ENCODE results near the gene HRH2.

The HRH2 gene

DNA sequence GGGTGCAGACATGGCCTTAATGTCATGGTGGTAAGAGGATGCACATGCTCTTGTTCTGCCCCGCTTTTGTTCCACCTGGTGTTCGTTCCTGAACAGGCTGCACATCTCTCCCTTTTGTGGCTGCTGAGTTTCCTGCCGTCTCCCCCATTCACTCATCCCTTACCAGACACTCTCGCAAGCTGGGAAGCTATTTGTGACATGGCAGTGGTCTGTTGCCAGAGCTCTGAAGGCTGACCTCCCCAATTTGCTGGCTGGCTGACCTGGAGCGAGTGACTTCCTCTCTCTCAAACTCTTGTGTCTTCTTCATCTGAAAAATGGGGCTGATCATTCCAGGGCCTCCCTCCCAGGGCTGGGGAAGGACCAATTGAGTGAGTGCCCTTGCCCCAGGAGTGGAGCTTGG is 35.9 kb downstream of the HRH2 start:
- no peak for DNase-seq

DNA sequence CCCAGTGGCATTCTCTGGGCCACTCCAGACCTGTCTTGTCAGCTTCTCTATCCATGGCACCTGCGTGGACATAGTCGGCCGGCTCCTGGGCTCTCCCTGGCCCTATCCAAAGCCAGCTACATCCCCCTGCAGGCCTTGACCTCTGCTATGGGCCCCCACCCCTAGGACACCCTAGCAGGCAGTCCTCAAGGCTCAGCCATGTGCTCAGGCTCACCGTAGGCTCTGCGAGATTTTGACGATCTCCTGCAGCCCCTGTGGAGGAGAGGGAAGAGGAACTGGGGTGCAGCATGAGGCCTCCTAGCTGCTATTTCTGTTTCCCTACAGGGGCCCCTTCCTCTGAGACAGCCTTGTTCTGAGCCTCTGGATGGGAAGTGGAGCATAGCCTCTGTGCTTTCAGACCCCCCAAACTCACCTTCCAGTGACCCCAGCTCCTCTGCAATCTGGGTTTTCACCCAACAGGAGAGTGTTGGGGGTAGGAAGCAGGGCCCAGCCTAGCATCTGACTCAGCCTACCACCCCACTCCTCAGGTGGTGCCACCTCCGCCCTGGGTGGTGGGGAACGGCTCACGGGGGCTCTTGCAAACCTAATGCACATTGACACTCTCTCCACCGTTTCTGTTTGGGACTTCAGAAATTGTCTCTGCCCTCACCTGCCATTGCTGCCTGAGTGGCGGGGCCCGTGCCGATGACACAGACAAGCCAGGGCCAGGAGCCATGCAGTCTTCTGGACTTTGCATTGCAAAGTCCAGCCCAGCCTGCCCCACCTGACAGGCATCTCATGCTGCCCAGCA is 36.7 kb downstream of the HRH2 start:
- no peak for DNase-seq

DNA sequence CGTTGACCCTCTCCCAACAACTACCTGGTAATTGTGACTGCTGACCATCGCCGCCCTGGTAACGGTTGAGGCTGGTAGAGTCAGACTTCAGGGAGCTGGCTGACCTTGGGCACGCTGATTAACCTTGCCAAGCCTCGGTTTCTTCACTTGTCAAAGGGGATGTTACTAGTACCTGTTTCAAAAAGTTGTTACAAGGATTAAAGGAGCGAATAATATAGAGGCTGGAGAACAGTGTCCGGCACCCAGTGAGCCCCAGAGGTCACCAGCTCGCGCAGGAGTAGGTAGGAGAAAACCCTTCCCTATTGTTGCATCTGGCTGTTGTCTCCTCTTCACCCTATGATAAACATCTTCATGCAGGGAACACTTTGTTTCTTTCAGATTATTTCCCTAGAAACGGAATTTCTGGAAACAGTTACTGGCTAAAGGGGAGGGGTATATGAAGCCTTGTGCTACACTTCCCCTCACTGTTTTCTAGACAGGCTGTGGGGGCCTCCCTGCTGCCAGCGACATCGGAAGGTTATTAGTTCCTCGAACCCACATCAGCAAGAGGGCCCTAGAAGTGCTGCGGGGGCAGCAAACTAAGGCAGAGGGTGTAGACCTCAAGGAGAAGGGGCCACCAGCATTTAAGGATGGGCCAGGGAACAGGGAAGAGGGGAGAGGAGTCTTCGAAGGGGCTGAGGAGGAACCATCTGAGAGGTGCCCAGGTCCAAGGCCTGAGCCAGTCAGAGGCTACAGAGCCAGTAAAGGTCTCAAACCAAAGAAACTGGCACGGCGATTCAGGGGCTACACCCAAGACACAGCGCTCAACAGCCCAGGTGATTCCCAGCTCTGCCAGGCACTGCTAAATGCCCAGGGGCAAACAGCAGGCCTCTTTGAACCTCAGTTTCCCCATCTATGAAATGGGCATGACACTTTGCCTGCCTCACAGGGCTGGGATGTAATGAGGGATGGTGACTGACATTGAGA is 37.6 kb downstream of the HRH2 start:
- DNase-seq = no peak

DNA sequence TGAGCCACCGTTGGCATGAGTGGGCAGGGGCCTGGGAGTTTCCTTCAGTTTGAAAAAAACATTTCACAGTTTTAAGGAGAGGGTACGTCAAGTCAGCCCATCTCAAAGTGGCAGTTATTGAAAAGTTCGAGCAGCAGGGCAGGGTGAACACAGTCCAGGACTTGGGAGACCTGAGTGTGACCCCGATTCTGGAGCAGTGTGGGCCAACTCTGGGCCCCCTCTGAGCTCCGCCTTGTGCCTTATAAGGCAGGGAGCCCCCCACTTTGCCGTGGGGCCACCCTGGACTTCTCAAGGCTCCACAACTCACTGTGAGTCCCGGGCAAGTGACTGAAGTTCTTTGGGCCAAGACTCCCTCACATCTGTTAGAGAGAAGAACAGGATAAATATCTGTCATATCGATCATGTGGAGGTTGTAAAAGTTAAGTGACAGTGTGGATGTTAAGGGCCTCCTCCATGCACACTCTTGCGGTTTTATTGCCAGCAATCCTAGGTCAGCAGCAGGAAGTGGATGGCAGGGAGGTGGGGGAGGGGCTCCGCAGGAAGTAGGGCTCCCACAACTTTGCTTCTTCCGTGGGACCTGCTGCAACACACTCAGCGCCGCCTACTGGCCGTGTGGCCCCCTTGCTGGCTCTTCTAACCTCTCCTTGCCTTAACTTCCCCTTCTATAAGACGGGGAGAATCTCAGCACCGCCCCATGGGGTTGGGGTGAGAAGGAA is 38.4 kb downstream of the HRH2 start:
- DNase-seq = no peak

DNA sequence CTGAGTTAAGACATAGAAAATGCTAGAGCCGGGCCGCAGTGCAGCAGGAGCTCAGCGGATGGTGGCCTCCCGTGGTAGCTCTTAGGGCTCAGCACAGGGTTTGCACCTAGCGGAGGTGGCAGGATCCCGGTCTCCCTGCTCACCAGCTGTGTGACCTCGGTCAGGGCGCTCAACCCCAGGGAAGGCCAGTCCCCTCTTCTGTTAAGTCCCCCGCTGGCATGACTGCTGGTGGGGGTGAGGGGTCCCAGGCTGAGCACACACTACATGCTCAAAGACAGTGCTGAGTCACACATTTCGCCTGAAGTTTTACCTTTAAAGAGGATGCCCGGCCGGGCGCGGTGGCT is 39.0 kb downstream of the HRH2 start:
- DNase-seq = no peak

DNA sequence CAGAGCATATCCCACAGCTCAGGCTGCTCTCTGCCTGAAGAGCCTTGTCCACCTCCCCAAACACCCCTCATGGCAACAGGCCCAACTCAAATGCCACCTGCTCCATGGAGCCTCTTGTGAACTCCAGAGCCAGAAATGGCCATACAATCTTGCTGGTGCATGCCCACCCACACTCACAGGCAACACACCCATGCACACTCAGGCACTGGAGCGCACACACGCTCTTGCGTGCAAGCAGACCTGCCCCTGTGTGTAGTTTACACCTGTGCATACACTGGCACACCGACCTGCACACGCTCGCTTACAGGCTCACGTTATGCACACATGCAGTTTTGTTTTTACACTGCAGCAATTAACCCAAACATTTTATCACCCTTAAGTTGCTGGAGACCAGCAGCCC is 40.0 kb downstream of the HRH2 start:
- no peak for DNase-seq

DNA sequence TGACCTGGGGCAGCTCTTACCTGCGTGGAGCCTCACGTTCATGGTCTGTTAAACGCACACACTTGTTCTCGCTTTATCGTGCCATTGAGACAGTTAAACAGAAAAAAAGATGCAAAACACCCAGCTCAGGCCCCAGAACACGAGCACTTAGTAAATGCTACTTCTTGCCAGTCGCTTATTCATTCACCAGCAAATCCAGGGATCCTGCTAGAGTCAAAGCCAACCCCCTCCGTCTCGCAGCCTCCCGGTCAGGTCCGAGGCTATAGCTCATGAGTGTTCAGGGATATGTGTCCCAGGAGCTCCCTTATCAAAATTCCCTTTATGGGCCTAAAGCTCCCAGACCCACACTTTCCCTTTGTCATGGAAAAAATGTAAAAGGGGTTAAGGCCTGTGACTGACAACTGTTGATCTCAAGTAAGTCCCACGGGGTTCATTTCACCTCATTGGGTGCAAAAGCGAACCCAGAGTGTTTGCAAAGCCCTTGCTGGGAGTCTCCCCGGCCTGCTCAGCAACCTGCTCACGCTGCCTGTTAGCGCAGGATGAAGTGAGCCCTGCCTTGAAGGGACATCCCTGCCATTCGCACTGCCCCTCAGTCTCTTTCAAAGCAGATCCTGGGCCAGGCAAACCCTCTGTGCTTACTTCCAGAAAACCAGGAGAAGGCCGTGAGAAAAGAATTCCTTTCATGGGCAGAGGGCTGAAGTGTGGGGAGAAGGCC is 40.7 kb downstream of the HRH2 start:
- no peak for DNase-seq

DNA sequence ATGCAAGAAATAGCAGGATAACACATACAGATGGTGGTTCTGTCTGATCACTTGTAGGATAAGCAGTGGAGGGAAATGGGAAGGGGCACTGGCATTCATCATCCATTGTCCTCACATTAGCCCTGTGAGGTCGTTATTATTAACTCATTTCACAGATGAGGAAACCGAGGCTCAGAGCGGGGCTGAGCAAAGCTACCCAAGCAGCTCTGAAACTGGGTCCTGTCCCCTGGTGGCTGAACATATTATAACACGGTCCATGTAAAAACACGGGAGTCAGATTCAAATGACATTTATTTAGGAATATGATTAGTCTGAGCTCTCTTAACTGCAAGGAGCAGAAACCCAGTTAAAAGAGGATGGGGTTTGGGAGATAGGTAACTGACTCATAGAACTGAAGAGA is 43.1 kb downstream of the HRH2 start:
- DNase-seq = no peak

DNA sequence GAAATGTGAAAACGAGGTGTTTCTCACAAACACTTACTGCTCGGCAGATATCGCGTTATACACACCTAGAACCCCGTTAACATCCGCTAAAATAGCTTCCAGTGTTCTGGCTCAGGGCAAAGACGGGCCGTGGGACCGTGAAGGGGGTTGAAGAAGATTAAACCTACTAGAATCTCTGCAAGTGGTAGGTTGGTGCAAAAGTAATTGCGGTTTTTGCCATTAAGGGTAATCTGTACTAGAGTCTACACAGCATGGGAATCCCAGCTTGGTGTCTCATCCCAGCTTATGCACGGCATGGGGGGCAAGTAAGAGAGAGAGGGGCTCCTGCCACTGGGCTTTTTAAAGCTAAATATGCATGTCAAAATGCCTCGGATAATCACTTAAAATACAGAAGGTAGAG is 43.9 kb downstream of the HRH2 start:
- no peak for DNase-seq

DNA sequence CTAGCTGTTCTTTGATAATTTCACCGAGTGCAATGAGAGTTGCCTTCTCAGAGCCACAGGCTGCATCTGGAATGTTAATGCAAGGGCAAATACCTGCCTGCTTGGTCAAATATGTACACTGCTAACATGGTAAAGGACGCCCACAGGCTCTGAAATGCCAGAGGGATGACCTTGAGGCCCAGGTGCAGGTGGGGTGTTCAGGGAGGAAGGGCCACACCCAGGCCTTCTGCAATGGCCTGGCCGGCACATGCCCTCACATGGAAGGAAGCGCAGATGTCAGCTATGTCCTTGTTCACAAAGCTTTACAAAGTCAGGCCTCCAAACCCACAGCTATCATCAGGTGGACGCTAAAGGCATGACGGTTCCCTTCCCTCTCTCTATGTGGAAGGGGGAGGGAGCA is 48.6 kb downstream of the HRH2 start:
- no peak for DNase-seq

DNA sequence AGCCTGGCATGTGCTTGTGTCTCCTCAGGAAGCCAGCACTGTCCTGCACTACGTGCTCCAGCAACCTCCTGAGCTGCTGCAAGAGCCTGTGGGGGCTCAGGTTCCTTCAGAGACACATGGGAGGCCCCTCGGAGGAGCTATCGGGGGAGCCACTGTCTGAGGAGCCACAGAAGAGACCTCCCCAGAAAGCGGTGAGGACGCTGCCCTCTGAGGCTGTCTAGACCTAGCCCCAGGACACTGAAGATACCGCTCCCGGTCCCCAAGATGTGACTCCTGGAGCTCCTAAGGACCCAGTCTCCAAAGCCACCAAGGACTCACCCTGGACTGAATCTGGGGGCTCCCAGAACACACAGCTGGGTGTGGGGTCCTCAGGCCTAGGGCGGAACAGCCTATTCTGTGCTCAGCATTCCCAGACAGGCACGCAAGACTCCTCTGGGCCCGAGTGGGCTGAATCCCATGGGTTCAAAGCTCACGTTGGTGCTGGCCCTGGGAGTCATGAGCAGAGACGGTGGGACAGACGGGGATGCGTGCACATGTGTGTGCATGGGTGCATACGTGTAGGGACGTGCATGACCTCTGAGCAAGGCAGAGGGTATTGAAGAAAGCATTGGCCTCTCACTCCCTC is 50.0 kb downstream of the HRH2 start:
- DNase-seq = no peak

DNA sequence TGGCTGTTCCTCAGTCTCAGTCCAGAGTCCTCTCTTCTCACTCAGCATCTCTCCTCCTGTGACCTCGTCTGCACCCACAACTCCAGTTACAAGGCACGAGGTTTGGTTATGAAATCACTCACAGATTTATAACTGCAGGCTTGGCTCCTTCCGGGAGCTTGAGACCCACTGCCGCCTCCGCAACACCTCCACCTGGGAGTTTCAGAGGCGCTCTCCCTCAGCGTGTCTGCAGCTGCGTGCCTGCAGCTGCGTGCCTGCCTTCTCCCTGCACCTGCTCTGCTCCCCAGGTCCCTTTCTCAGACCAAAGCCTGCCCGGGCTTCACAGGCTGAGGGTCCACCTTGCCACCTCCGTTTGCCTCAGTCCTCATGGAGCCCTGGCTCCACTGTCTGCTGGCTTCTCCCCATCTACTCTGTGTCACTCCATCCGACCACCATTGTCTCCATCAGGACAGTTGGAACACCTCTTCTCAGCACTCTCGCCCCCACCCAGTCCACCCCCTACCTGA is 51.5 kb downstream of the HRH2 start:
- DNase-seq = no peak

DNA sequence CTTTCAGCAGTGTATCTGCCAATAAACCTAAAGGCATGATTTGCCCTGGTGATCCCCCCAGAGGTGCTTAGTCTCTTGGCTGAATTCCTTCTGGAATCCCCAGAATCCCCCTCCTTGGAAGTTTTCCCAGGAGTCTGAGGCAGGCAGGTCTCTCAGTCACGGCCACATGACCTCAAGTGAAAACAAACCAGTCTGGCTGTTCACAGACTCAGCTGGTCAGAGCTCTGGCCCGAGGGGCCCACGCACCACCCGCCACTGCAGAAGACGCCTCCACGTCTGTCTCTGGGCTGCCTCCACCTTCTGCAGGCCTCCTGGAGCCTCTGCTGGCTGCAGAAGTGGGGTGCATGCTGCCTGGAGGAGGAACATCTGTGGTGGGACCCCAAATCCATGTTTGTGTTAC is 52.5 kb downstream of the HRH2 start:
- no peak for DNase-seq

DNA sequence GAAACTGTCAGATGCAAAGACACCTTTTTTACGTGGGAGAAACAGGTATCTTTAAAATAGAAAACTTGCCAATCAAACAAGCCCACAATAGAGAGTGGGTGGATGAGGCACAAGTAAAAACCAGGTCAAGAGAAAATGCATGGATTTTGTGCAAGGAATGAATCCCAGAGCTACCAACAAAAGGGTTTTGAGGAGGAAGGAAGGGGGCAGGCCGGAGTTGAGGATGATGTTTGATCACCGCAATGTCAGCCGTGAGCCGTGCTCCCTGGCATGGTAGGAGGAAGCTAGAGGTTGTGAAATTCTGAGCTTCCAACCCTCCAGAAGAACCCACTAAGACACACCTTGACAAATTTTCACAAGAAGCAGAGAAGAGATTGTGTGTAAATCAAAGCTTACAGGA is 53.2 kb downstream of the HRH2 start:
- DNase-seq = no peak

DNA sequence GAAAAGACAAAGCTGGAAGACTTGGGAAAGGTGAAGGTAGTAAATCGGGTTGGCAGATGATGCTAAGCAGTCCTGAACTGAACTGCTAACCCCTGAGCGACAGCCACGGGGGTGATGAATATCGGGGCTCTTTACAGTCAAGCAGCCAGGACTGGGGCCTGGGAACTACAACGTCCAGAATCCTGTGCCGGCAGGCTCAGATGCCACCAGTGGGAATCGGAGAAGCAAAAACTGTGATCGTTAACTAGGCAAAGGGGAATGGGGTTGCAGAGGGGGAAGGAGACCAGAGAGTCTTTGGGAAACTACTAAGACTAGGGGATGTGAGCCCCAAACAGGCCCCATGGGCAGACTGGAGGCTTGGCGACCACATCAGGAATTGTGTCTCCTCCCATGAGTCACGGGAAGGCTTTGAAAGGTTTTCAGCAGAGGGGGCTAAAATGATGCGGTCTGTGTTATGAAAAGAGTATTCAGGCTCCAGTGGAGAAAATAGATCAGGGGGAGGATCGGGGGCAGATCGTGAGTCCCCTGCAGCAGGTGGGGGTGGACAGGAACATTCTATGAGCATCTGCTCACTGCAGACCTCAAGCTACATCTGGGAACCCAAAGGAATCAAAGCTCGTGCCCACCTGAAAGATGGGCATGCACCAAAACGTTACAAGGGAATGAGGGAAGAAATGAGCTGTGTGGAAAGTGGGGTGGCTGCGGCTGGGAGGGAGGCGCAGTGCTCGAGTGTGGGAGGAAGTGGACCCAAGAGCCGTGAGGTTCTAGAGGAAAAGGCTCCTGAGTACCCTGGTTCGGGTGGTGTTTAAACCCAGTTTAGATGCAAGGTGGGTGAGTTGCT is 53.8 kb downstream of the HRH2 start:
- no peak for DNase-seq

DNA sequence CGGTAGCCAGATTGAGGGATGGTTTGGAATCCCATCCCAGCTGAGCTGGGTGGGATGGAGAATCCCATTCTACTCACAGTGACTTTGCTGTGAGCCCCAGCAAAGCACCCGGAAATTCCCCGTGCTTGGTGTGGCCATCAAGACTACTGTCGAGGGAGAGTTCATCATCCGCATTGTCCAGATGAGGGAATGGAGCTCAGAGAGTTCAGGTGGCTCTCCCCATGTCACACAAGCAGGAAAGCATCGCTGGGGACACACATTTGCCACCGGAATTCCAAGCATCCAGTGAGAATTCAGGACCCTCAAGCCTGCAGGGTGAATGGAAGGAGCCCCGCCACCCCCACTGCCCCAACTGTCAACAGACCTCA is 54.4 kb downstream of the HRH2 start:
- no peak for DNase-seq

DNA sequence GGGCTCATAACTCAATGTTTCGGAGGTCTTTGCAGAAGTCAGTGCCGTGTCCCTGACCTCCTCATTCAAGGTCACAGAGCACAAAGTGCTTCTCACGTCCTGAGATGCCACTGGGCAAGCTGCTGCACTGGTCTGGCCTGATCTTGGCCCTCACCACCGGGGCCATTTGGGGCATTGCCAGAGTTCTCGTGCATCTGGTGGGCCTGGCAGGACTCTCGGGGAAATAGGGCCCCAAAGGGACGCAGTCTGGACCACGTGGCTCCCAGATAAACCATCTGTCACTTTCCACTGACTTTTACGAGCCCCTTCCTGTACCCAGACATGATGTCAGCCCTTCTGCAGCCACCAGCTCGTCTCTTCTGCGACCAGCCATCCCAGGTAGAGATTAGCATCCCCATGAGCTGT is 54.8 kb downstream of the HRH2 start:
- DNase-seq = no peak

DNA sequence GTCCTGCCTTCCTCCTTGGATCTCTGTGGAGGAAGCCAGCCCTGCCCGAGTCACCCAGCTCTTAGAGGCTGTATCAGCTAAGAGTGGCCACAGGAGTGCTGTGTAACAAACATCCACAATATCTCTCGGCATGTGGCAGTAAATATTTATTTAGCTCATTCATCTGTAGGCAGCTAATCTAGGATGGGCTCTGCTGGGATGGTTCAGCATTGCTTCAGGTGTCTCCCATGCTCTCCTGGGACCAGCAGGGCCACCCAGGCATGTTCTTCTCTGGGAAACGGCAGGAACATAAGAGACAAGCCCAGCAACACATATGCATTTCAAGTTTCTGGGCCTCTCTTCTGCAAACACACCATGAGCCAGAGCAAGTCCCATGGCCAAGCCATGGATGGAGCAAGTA is 56.1 kb downstream of the HRH2 start:
- no peak for DNase-seq

DNA sequence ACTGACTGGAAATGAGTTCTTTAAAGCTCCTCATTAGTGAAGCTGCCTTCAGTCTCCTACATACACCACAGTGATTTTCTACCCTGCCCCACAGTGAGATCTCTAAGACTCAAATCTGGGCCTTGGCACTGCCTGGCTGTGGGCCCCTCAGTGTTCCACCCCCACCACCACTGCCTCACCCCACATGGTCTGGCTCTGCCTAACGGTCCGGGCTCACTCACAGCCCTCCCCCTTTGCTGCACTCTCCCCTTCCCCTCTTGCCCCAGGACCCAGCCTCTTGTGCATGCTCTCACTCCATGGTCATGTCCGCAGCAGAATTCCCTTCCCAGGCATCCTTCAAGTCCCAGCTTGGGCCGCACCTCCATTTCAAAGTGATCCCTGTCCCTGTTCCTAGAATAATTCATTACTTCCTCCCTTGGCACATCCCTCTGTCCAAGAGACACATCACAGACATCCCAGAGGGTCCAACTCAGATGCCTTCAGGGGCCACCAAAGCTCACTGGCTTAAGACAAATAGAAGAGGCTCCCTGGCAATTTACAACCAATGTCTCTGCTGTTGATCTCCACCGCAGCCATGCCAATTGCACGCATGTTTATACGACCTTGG is 56.7 kb downstream of the HRH2 start:
- no peak for DNase-seq

DNA sequence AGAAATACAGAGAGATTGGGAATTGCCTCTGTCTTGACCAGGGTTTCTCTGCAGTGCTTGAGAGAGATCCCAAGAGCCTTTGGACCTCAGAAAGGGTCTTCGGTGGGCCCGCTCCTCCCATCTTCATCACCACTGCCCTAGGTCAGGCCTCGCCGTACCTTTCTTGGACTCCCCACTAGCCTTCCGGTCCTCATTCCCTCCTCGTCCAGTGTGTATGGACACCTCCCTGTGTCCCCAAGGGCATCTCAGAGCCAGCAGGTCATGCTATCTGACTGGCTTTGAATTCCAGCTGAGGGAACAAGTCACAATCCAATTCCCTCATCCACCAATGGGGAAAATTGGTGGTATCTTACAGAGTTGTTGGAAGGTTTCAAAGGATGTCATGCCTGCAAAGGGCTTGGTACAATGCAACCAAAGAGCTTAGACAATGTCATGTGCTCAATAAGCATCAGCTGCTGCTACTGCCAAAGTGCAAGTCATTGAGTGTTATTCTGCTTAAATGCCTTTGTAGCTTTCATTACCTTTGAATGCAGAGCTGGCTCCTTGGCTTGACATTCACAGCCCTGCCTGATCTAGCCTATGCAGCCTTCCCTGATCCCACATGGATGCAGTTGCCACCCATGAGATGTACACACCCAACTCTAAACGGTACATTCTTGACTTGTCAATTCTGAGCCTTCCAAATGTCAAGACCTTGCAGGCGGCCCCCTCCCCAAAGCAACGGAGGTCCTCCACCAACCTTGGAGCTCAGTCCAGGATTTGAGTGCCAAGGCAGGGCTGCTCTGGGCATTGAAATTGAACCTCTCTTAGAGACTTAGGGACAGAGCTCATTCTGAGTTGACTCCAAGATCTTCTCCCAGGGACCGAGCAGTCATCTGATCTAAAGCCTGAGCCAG is 58.0 kb downstream of the HRH2 start:
- DNase-seq = no peak

Measured in NCI-H1436 (cell line).